Measurements from ENCODE around the gene PPRC1. TPM values are rescaled to one million over a fixed set of nuclear protein-coding genes. Genes with fewer than 3 reads are reported as not detected.

The PPRC1 gene
- total RNA-seq, 2 experiments from 2014 or later: 104 to 111 TPM

- H3K27me3 Mint-ChIP-seq: no peaks in the 10 kb centered on the region
- H3K4me3 Mint-ChIP-seq: peak overlapping the region; percentile 66
- H3K9me3 Mint-ChIP-seq: no peaks in the 10 kb centered on the region
- H3K36me3 Mint-ChIP-seq: peaks cover 71% of the 10 kb centered on the region
- H3K27ac Mint-ChIP-seq: peak overlapping the region; percentile 99
- DNase-seq: no peak
- peaks cover 38% of the 10 kb centered on the region for H3K4me1 Mint-ChIP-seq
These were observed 18.3 kb downstream of the PPRC1 start for GRCh38 chr10:102150970-102151773.

- Mint-ChIP-seq H3K27me3 (no peaks in the 10 kb centered on the region), H3K9me3 (no peaks in the 10 kb centered on the region), H3K27ac (peak within 1 kb of the TSS; percentile 99), H3K4me1 (peaks cover 46% of the 10 kb centered on the region), H3K4me3 (peak within 1 kb of the TSS; percentile 99), H3K36me3 (peaks cover 79% of the 10 kb centered on the region)
- peak; percentile 99 for DNase-seq
These were observed 19.1 kb downstream of the PPRC1 start, which contains the start of gene NOLC1 for GRCh38 chr10:102151774-102152544. Gene NOLC1 (plus strand): TSS chr10:102152389. CDS start chr10:102152411, 22 bp downstream.

- H3K4me1 Mint-ChIP-seq: peaks cover 52% of the 10 kb centered on the region
- H3K27ac Mint-ChIP-seq: peak overlapping the region; percentile 99
- peaks cover 80% of the 10 kb centered on the region for H3K36me3 Mint-ChIP-seq
- H3K9me3 Mint-ChIP-seq: no peaks in the 10 kb centered on the region
- H3K4me3 Mint-ChIP-seq: peak overlapping the region; percentile 99
- no peaks in the 10 kb centered on the region for H3K27me3 Mint-ChIP-seq
- DNase-seq: peak; percentile 49
These were observed 19.7 kb downstream of the PPRC1 start for GRCh38 chr10:102152545-102152890.

- Mint-ChIP-seq H3K27me3 (no peaks in the 10 kb centered on the region), H3K27ac (peak overlapping the region; percentile 99), H3K4me3 (peak overlapping the region; percentile 99), H3K4me1 (peaks cover 55% of the 10 kb centered on the region), H3K36me3 (peaks cover 78% of the 10 kb centered on the region), H3K9me3 (no peaks in the 10 kb centered on the region)
- DNase-seq: no peak
These were observed 20.3 kb downstream of the PPRC1 start for GRCh38 chr10:102153093-102153620.

- Mint-ChIP-seq H3K36me3 (peaks cover 82% of the 10 kb centered on the region), H3K27me3 (no peaks in the 10 kb centered on the region), H3K4me1 (peaks cover 63% of the 10 kb centered on the region), H3K27ac (peak overlapping the region; percentile 65), H3K4me3 (peak overlapping the region; percentile 99), H3K9me3 (no peaks in the 10 kb centered on the region)
- no peak for DNase-seq
These were observed 21.8 kb downstream of the PPRC1 start for GRCh38 chr10:102154466-102155116.

GRCh38 chr10:102157224-102157623 is 24.4 kb downstream of the PPRC1 start:
- no peaks in the 10 kb centered on the region for H3K27me3 Mint-ChIP-seq
- H3K4me3 Mint-ChIP-seq: peak overlapping the region; percentile 14
- H3K36me3 Mint-ChIP-seq: peaks cover 89% of the 10 kb centered on the region
- peak overlapping the region; percentile 75 for H3K27ac Mint-ChIP-seq
- H3K9me3 Mint-ChIP-seq: no peaks in the 10 kb centered on the region
- peaks cover 59% of the 10 kb centered on the region for H3K4me1 Mint-ChIP-seq
- DNase-seq: no peak

GRCh38 chr10:102159051-102159597 is 26.3 kb downstream of the PPRC1 start:
- no peak for DNase-seq
- H3K36me3 Mint-ChIP-seq: peaks cover 79% of the 10 kb centered on the region
- no peak overlapping the region for H3K4me3 Mint-ChIP-seq
- no peaks in the 10 kb centered on the region for H3K27me3 Mint-ChIP-seq
- no peaks in the 10 kb centered on the region for H3K9me3 Mint-ChIP-seq
- peaks cover 56% of the 10 kb centered on the region for H3K4me1 Mint-ChIP-seq
- H3K27ac Mint-ChIP-seq: peak overlapping the region; percentile 62

GRCh38 chr10:102159831-102160230 is 27.0 kb downstream of the PPRC1 start:
- Mint-ChIP-seq H3K4me1 (peaks cover 50% of the 10 kb centered on the region), H3K9me3 (no peaks in the 10 kb centered on the region), H3K27me3 (no peaks in the 10 kb centered on the region), H3K27ac (no peak overlapping the region), H3K4me3 (no peak overlapping the region), H3K36me3 (peaks cover 72% of the 10 kb centered on the region)
- DNase-seq: no peak

GRCh38 chr10:102163342-102163989 is 30.6 kb downstream of the PPRC1 start:
- H3K4me1 Mint-ChIP-seq: peaks cover 17% of the 10 kb centered on the region
- peak overlapping the region; percentile 18 for H3K27ac Mint-ChIP-seq
- H3K9me3 Mint-ChIP-seq: no peaks in the 10 kb centered on the region

GRCh38 chr10:102167861-102168260 is 35.0 kb downstream of the PPRC1 start:
- H3K36me3 Mint-ChIP-seq: peaks cover 5% of the 10 kb centered on the region
- no peaks in the 10 kb centered on the region for H3K9me3 Mint-ChIP-seq
- H3K27ac Mint-ChIP-seq: no peak overlapping the region
- H3K4me3 Mint-ChIP-seq: no peak overlapping the region
- H3K4me1 Mint-ChIP-seq: peaks cover 6% of the 10 kb centered on the region
- no peak for DNase-seq
- no peaks in the 10 kb centered on the region for H3K27me3 Mint-ChIP-seq

More at GRCh38 chr10:102163342-102163989, 30.6 kb downstream of the PPRC1 start:
- Mint-ChIP-seq H3K36me3 (peaks cover 38% of the 10 kb centered on the region), H3K27me3 (no peaks in the 10 kb centered on the region), H3K4me3 (no peak overlapping the region)
- no peak for DNase-seq

- H3K9me3 Mint-ChIP-seq: no peaks in the 10 kb centered on the region
- no peak overlapping the region for H3K27ac Mint-ChIP-seq
- H3K36me3 Mint-ChIP-seq: no peaks in the 10 kb centered on the region
- H3K27me3 Mint-ChIP-seq: no peaks in the 10 kb centered on the region
- H3K4me3 Mint-ChIP-seq: peak overlapping the region; percentile 7
- no peak for DNase-seq
- H3K4me1 Mint-ChIP-seq: peaks cover 4% of the 10 kb centered on the region
These were observed 37.8 kb downstream of the PPRC1 start for GRCh38 chr10:102170602-102171001.

- Mint-ChIP-seq H3K9me3 (no peaks in the 10 kb centered on the region), H3K4me3 (no peak overlapping the region), H3K27ac (no peak overlapping the region), H3K27me3 (no peaks in the 10 kb centered on the region), H3K4me1 (peaks cover 4% of the 10 kb centered on the region), H3K36me3 (no peaks in the 10 kb centered on the region)
- DNase-seq: no peak
These were observed 39.4 kb downstream of the PPRC1 start for GRCh38 chr10:102172288-102172687.

GRCh38 chr10:102175415-102175814 is 42.6 kb downstream of the PPRC1 start:
- Mint-ChIP-seq H3K4me3 (no peak overlapping the region), H3K9me3 (no peaks in the 10 kb centered on the region), H3K27ac (no peak overlapping the region), H3K4me1 (no peaks in the 10 kb centered on the region), H3K27me3 (no peaks in the 10 kb centered on the region), H3K36me3 (no peaks in the 10 kb centered on the region)
- DNase-seq: no peak

- no peak for DNase-seq
These were observed 51.8 kb downstream of the PPRC1 start for GRCh38 chr10:102184606-102185005.

More at GRCh38 chr10:102184606-102185005, 51.8 kb downstream of the PPRC1 start:
- H3K4me3 Mint-ChIP-seq: no peak overlapping the region
- H3K9me3 Mint-ChIP-seq: peaks cover 9% of the 10 kb centered on the region
- H3K4me1 Mint-ChIP-seq: peaks cover 9% of the 10 kb centered on the region
- H3K27ac Mint-ChIP-seq: no peak overlapping the region
- H3K36me3 Mint-ChIP-seq: peaks cover 6% of the 10 kb centered on the region
- H3K27me3 Mint-ChIP-seq: no peaks in the 10 kb centered on the region
